OCI-LY3 (cell line): ENCODE measurements around the gene ATG7.

Source experiments
- H2AFZ ChIP-seq: fragments of 200-600, 300-600 bp; shearing (Covaris generic); 2 replicates; pipeline ENCODE4 v1.6.0; 2014; ENCODE audit warnings: antibody characterized with exemption, low read depth, low read length
- H3K27ac ChIP-seq: fragments of 200-600, 300-600 bp; sonication (generic); 2 replicates; pipeline ENCODE4 v1.5.1; 2014; ENCODE audit warnings: mild to moderate bottlenecking, low read length, moderate library complexity, mixed read lengths
- H3K27me3 ChIP-seq: fragments of 200-600, 300-600 bp; sonication (generic); 2 replicates; pipeline ENCODE4 v1.6.1; 2014; ENCODE audit warnings: low read depth, low read length, mixed read lengths
- H3K36me3 ChIP-seq: fragments of 200-600, 300-600 bp; sonication (generic); replicated peaks from 2 replicates; pipeline ENCODE3; 2014; ENCODE audit warnings: low read depth, low read length, mixed read lengths
- H3K4me1 ChIP-seq: fragments of 300-600, 200-600 bp; sonication (generic); 2 replicates; pipeline ENCODE4 v1.6.1; 2014; ENCODE audit warnings: low read length, mixed read lengths
- H3K4me2 ChIP-seq: fragments of 200-600, 300-600 bp; sonication (generic); 2 replicates; pipeline ENCODE4 v1.6.1; 2014; ENCODE audit warnings: low read length, mixed read lengths
- H3K4me3 ChIP-seq: fragments of 300-600, 200-600 bp; sonication (generic); 2 replicates; pipeline ENCODE4 v1.5.1; 2014; ENCODE audit warnings: antibody characterized with exemption, mild to moderate bottlenecking, low read length, moderate library complexity
- H3K79me2 ChIP-seq: fragments of 300-600, 200-600 bp; shearing (Covaris generic); 2 replicates; pipeline ENCODE4 v1.6.1; 2014; ENCODE audit warnings: mild to moderate bottlenecking, low read length, mixed read lengths
- H3K9ac ChIP-seq: fragments of 300-600, 200-600 bp; shearing (Covaris generic); 2 replicates; pipeline ENCODE4 v1.6.0; 2014; ENCODE audit warnings: mild to moderate bottlenecking, low read length, moderate library complexity
- H3K9me3 ChIP-seq: fragments of 200-600, 300-600 bp; shearing (Covaris generic); 2 replicates; pipeline ENCODE4 v1.6.1; 2014; ENCODE audit warnings: low read length, mixed read lengths; ENCODE audit not compliant: insufficient read depth
- H4K20me1 ChIP-seq: fragments of 200-600, 300-600 bp; sonication (generic); 2 replicates; pipeline ENCODE4 v1.6.1; 2016; ENCODE audit warnings: low read length, mixed read lengths; ENCODE audit not compliant: insufficient read depth
- EZH2phosphoT487 ChIP-seq: fragments of 200-600 bp; shearing (Covaris generic); IDR thresholded peaks from 2 replicates; pipeline ENCODE4 v1.6.1; 2018; ENCODE audit warnings: antibody characterized with exemption, mixed run types, low read depth
- TF ChIP-seq, protein P1 (sequence below): fragments of 200-600, 300-600 bp; sonication (generic); IDR thresholded peaks from 2 replicates; pipeline ENCODE4 v1.5.1; 2014; ENCODE audit warnings: antibody characterized with exemption, low read length, low read depth

The ATG7 gene

DNA sequence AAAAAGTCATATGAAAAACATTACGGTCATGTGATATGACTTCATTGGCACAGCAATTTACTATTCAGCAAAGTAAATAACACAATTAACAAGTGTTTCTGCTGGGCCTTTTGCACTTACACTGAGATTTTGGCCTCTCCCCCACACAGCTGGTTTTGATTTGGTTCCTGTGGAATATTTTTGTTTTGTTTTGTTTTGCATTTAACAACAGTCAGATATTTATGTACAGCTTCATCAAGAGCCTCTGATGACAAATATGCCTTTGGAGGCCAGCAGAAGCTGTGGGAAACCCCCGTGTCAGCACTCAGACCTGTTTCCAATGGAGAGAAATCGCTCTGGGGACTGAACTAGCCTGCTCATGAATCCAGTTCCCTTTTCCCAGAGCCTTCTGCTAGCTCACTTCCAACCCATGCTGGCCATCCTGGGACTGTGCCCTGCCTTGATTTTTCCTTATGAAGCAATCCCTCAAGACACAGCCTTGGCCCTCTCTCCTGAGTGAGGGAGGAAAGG is 161.9 kb downstream of the ATG7 start:
- Histone ChIP-seq H3K9me3 (no peaks in the 10 kb centered on the region), H3K9ac (no peak overlapping the region), H3K36me3 (no peaks in the 10 kb centered on the region), H3K27ac (no peak overlapping the region), H3K4me3 (no peak overlapping the region), H4K20me1 (no peaks in the 10 kb centered on the region), H3K79me2 (no peaks in the 10 kb centered on the region), H2AFZ (no peak overlapping the region), H3K4me2 (no peak overlapping the region), H3K4me1 (no peaks in the 10 kb centered on the region), H3K27me3 (no peaks in the 10 kb centered on the region)
- TF ChIP-seq, protein P1, sequence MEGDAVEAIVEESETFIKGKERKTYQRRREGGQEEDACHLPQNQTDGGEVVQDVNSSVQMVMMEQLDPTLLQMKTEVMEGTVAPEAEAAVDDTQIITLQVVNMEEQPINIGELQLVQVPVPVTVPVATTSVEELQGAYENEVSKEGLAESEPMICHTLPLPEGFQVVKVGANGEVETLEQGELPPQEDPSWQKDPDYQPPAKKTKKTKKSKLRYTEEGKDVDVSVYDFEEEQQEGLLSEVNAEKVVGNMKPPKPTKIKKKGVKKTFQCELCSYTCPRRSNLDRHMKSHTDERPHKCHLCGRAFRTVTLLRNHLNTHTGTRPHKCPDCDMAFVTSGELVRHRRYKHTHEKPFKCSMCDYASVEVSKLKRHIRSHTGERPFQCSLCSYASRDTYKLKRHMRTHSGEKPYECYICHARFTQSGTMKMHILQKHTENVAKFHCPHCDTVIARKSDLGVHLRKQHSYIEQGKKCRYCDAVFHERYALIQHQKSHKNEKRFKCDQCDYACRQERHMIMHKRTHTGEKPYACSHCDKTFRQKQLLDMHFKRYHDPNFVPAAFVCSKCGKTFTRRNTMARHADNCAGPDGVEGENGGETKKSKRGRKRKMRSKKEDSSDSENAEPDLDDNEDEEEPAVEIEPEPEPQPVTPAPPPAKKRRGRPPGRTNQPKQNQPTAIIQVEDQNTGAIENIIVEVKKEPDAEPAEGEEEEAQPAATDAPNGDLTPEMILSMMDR, result no peak
- TF ChIP-seq EZH2phosphoT487, result no peak

DNA sequence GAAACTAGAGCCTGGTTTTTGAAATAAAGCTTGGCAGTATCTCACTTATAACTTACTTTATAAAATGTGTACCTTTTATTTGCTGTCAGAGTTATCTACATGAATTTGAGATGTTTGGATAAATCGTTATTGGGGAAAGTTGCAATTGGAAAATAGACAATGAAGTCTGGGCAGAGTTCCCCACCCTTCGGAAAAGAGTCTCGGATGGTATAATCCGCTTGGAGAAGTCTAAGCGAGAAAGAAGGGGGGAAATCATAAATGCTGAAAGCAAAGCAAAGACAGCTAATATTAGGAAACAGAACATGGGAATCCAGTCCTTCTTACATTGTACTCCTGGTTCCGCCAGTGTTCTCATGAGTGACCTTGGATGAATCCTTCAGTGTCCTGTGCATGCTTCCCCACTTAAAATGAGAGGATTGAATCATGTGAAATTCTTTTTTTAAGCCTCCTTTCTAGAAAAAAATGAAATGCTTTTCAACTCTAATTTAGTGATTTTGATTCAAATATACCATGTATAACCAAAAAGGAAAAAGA is 162.4 kb downstream of the ATG7 start:
- no peak overlapping the region for H3K27ac ChIP-seq
- H3K9ac ChIP-seq, result no peak overlapping the region
- H3K79me2 ChIP-seq, result no peaks in the 10 kb centered on the region
- H2AFZ ChIP-seq, result no peak overlapping the region
- no peaks in the 10 kb centered on the region for H3K36me3 ChIP-seq
- no peaks in the 10 kb centered on the region for H3K9me3 ChIP-seq
- no peaks in the 10 kb centered on the region for H4K20me1 ChIP-seq
- no peak overlapping the region for H3K4me3 ChIP-seq
- H3K27me3 ChIP-seq, result no peaks in the 10 kb centered on the region
- H3K4me1 ChIP-seq, result no peaks in the 10 kb centered on the region
- H3K4me2 ChIP-seq, result no peak overlapping the region
- TF ChIP-seq EZH2phosphoT487, result no peak
- TF ChIP-seq, protein P1, result no peak

DNA sequence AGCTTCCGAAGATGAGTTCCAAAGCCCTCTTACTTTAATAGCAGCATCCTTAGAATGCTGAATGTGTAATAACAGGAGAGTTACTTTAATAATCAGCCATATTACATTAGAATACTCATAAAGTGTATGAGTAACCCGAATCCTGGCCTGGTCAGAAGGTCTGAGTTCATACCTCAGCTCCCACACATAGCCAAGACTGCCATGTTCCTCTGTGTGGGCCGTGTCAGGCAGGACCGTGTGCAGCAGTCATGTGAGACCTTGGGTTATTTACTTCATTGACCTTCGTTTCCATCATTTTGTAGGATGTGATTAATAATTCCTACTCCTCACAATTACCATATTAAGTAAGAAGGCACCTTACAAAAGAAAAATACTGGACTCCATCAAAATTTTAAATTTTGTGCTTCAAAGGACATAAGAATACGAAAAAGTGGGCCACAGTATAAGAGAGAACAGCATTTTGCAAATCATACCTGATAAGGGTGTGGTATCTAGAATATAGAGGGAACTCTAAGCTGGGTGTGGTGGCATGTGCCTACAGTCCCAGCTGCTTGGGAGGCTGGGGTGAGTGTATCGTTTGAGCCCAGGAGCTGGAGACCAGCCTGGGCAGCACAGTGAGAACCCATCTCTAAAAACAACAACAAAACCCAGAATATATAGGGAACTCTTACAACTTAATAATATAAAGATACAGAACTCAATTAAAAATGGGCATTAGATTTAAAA is 163.4 kb downstream of the ATG7 start:
- H3K36me3 ChIP-seq, result no peaks in the 10 kb centered on the region
- no peak overlapping the region for H3K4me2 ChIP-seq
- no peaks in the 10 kb centered on the region for H3K9me3 ChIP-seq
- H3K79me2 ChIP-seq, result no peaks in the 10 kb centered on the region
- TF ChIP-seq, protein P1, result no peak
- H3K27me3 ChIP-seq, result no peaks in the 10 kb centered on the region
- no peak overlapping the region for H2AFZ ChIP-seq
- H3K27ac ChIP-seq, result no peak overlapping the region
- no peak overlapping the region for H3K9ac ChIP-seq
- H4K20me1 ChIP-seq, result no peaks in the 10 kb centered on the region
- H3K4me1 ChIP-seq, result no peaks in the 10 kb centered on the region
- H3K4me3 ChIP-seq, result no peak overlapping the region

DNA sequence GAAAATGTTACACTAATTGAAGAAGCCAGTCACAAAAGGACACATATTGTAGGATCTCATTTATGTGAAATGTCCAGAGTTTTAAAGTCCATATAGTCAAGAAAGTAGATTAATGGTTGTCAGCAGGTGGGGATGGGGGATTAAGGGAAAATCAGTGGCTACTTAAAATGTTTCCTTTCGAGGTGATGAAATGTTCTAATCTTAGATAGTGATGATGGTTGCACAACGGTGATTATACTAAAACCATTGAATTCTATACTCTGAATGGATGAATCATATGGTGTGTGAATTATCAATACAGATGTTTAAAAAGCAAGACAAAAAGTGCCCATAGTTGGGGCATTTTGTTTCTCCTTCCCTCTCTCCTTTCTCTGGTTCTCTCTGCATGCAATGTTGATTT is 164.6 kb downstream of the ATG7 start:
- no peaks in the 10 kb centered on the region for H3K9me3 ChIP-seq
- H3K27ac ChIP-seq, result no peak overlapping the region
- H3K36me3 ChIP-seq, result no peaks in the 10 kb centered on the region
- no peak overlapping the region for H3K9ac ChIP-seq
- no peak overlapping the region for H3K4me3 ChIP-seq
- no peaks in the 10 kb centered on the region for H3K79me2 ChIP-seq
- H3K4me2 ChIP-seq, result no peak overlapping the region
- no peaks in the 10 kb centered on the region for H3K4me1 ChIP-seq
- no peak overlapping the region for H2AFZ ChIP-seq
- TF ChIP-seq, protein P1, result no peak
- TF ChIP-seq EZH2phosphoT487, result no peak
- H4K20me1 ChIP-seq, result no peaks in the 10 kb centered on the region
- no peaks in the 10 kb centered on the region for H3K27me3 ChIP-seq
